ENCODE results near the gene PID1. TPM values are rescaled to one million over a fixed set of nuclear protein-coding genes. Genes with fewer than 3 reads are reported as not detected.

The PID1 gene
- total RNA-seq, 1 experiment from 2014 or later = 2.9 TPM

GRCh38 chr2:229231328-229231868 is 39.7 kb downstream of the PID1 start:
- ChIA-PET POLR2A (no interaction called here), CTCF (no interaction called here)
- no peak for TF ChIP-seq POLR2AphosphoS5 (IDR thresholded peaks at IDR 0.05; ENCODE audit: low read depth, low read length)
- no peak for TF ChIP-seq CTCF (IDR thresholded peaks at IDR 0.05)
- no peak for TF ChIP-seq SIN3A (IDR thresholded peaks at IDR 0.05; ENCODE audit: borderline replicate concordance, insufficient read depth, low read depth, low read length)
- no peak for TF ChIP-seq REST (IDR thresholded peaks at IDR 0.05; ENCODE audit: insufficient read depth in 1 of 2, low read depth in 2 of 2, low read length in 1 of 2)
- TF ChIP-seq TCF7L2 (IDR thresholded peaks at IDR 0.05; ENCODE audit: low read depth, low read length) = no peak

GRCh38 chr2:229230911-229231310 is 40.2 kb downstream of the PID1 start:
- ATAC-seq = no peak
- H3K27ac ChIP-seq (ENCODE audit: low read length) = no peak overlapping the region
- ChIA-PET CTCF (no interaction called here), POLR2A (no interaction called here)
- H3K27me3 ChIP-seq (ENCODE audit: control insufficient read depth, insufficient read depth, low read length) = no peaks in the 10 kb centered on the region
- no peaks in the 10 kb centered on the region for H3K9me3 ChIP-seq (ENCODE audit: control insufficient read depth, insufficient read depth, low read depth, low read length)
- no TSS peak for BruUV-seq (replicated peaks)
- H3K4me3 ChIP-seq (ENCODE audit: low read depth in 2 of 2, low read length in 2 of 2) = no peak overlapping the region
- DNase-seq (ENCODE audit: low read depth, low spot score) = no peak
- no peaks in the 10 kb centered on the region; the same call in 1 of the 2 replicates for H3K36me3 ChIP-seq (ENCODE audit: control insufficient read depth, insufficient read depth, low read length)
- no peaks in the 10 kb centered on the region for H3K4me1 ChIP-seq (ENCODE audit: control insufficient read depth, insufficient read depth, low read length)
- intact Hi-C loops (cut with micrococcal nuclease; ENCODE audit: unreplicated experiment) (no loop called here), in situ Hi-C loops (cut with HindIII; ENCODE audit: low pct_unique_long_range_greater_than_20kb, low sequenced_read_pairs) (no loop called here)
- TF ChIP-seq TCF7L2 (IDR thresholded peaks at IDR 0.05; ENCODE audit: low read depth, low read length) (no peak), POLR2AphosphoS5 (IDR thresholded peaks at IDR 0.05; ENCODE audit: low read depth, low read length) (no peak), CTCF (IDR thresholded peaks at IDR 0.05) (no peak), SIN3A (IDR thresholded peaks at IDR 0.05; ENCODE audit: borderline replicate concordance, insufficient read depth, low read depth, low read length) (no peak), REST (IDR thresholded peaks at IDR 0.05; ENCODE audit: insufficient read depth in 1 of 2, low read depth in 2 of 2, low read length in 1 of 2) (no peak)

More at GRCh38 chr2:229231328-229231868, 39.7 kb downstream of the PID1 start:
- Histone ChIP-seq H3K4me1 (ENCODE audit: control insufficient read depth, insufficient read depth, low read length) (no peaks in the 10 kb centered on the region), H3K27me3 (ENCODE audit: control insufficient read depth, insufficient read depth, low read length) (no peaks in the 10 kb centered on the region), H3K27ac (ENCODE audit: low read length) (no peak overlapping the region), H3K36me3 (ENCODE audit: control insufficient read depth, insufficient read depth, low read length) (no peaks in the 10 kb centered on the region; the same call in 1 of the 2 replicates), H3K4me3 (ENCODE audit: low read depth in 2 of 2, low read length in 2 of 2) (no peak overlapping the region), H3K9me3 (ENCODE audit: control insufficient read depth, insufficient read depth, low read depth, low read length) (no peaks in the 10 kb centered on the region)
- DNase-seq (ENCODE audit: low read depth, low spot score) (no peak), ATAC-seq (no peak)
- intact Hi-C loops (cut with micrococcal nuclease; ENCODE audit: unreplicated experiment) (no loop called here), in situ Hi-C loops (cut with HindIII; ENCODE audit: low pct_unique_long_range_greater_than_20kb, low sequenced_read_pairs) (no loop called here)
- no TSS peak for BruUV-seq (replicated peaks)

All from Panc1 (cell line).